EL (cell line): ENCODE data around the gene CCDC134.

Experiments
- DNase-seq: peaks from one replicate; pipeline ENCODE4 v3.0.0-alpha.2; 2016

Gene CCDC134

DNA sequence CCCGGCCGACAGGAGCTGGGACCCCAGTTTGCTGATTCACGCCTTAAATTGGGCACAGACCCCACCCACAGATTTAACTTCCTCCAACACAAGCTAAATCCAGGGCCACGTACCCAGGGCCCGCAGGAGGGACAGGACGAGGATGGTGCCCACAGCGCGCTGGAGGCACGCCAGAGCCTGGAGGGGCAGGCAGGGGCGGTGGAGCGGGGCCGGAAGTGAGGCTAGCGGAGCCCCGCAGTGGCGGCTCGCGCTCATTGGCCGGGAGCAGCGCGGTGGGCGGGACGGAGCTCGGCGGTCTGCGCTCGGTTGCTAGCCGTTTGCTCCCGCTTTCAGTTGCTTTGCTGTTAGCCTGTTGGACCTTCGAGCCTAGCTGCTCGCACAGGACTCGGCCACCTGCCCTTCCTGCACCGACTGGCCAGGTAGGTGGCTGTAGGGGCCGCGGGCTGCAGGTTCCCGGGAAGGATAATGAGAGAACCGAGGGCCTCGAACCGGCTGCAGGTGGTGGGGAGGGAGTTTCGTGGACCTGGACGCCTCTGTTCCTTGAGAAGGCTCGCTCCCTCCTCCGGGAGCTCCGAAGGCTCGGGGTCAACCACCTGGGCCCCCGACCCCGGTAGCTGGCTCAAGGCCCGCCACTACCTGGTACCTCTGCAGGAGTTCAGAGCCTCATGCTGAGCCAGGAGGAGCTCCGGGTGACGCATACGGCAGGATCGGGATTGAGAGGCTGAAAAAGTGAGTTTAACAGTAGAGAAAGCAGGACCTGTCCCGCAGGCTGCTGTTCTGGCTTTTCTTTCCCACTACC, at the start of gene CCDC134:
Gene CCDC134, plus strand, starts transcription at position 332 of the 799 bp plus-strand sequence. CDS start 8,212 bp downstream, outside the sequence.
- peak; percentile 91 for DNase-seq

DNA sequence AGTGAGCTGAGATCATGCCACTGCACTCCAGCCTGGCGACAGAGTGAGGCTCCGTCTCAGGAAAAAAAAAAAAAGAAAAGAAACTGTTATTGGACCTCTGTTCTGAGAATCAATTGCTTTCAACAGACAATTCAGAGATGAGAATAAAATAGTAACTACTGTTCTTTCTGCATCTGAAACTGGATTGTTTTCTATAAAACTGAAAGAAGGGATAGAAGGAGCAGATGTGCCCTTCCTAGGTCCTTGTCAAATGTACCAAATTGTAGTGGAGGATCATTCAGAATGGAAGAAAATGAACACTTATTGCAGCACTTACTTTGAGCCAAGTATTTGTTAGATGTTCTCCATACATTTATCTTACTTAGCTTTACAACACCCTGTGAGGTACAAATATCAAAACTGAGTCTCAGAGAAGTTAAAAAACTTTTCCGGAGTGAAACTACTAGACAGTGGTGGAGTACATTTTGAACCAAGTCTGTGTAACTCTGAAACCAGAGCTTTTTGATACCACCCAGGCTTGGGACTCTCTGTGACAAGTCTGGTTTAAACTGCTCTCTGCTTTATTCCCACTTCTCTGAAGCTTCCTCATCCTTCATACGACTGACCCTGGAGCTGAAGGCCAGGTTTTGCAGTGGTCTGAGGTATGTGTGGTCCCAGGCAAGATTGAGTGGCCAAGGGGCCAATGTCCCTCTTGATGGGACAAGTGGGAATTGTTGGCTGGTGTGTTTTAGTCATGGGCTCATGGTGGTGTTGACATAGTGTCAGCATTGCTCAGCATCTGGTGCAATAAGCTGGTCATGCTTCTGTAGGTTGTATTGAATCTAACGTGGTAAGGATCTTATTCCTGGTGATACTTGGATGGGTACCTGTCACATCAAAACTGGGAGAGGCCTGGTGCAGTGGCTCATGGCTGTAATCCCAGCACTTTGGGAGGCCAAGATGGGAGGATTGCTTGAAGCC, 48.2 kb upstream of the CCDC134 start:
- DNase-seq = no peak

DNA sequence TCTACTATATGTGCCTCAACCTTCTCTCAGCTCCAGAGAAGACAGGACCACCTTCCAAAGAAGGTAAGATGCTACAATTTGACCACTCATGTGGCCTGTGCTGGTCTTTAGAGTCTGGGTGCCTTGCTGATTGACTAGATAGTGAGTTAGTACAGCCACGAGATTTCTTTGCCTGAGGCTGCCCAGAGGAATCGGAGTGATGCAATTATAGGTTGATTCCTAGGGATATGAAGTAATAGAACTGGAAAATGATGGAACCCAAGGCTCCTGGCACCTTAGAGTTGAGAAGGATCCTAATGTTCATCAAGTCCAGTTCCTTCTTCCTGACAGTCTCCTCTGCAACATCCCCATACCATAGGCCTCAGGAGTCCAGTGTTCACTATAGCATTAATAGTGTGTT, 46.5 kb upstream of the CCDC134 start:
- DNase-seq = no peak

DNA sequence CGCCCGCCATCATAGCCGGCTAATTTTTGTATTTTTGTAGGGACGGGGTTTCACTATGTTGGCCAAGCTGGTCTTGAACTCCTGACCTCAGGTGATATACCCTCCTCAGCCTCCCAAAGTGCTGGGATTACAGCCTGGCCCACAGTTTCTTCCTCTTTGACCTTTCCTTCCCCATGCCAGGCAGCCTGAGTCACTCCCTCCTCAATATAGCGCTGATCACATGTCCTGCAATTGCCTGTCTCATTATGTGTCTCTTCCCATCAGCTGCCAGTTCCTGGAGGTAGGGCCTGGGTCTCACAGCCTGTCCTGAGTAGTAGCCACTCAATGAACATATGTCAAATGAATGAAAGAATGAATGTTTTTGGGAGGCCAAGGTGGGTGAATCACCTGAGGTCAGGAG, 43.0 kb upstream of the CCDC134 start:
- no peak for DNase-seq

DNA sequence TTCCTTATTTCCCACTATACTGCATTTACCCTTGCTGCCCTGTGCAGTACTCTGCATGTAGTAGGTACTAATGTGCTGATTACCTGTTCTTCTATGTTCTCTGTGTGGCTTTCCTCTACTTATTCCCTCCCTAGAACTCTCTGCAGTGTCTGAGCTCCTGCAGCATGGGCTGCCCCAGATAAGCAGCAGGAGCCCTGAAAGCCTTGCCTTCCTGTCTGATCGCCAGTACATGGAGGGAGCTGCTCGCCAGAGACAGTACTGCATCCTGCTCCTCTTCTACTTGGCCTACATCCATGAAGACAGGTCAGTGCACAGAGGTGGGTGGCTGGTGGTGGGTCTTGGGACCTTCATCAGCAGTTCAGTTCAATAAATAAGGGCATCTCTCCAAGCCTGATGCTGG, 42.2 kb upstream of the CCDC134 start:
- no peak for DNase-seq

DNA sequence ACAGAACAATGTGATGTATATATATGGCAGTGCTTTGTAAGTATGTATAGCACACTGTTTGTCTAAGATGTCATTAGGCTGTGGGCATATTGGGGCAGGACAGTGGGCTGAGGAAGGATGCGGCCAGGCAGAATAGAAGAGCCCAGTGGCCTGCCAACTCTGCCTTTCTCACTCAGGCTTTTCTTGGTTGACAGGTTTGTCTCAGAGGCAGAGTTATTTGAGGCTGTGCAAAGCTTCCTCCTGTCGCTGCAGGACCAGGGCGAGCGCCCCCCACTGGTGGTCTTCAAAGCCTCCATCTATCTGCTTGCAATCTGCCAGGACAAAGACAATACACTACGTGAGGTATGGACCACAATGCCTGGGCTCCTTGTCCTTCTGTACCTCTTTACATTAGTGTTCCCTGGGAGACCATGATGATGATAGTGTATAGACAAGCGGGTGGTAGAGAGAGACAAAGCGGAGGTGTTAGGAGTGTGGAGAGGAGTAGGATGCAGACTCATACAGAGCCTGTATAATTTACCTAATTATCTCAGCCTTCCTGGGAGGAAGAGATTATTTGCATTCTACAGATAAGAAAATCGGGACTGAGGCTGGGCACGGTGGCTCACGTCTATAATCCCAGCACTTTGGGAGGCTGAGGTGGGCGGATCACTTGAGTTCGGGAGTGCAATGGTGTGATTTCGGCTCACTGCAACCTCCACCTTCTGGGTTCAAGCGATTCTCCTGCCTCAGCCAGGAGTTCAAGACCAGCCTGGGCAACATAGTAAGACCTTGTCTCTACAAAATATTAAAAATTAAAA, 37.3 kb upstream of the CCDC134 start:
- DNase-seq = peak; percentile 29

DNA sequence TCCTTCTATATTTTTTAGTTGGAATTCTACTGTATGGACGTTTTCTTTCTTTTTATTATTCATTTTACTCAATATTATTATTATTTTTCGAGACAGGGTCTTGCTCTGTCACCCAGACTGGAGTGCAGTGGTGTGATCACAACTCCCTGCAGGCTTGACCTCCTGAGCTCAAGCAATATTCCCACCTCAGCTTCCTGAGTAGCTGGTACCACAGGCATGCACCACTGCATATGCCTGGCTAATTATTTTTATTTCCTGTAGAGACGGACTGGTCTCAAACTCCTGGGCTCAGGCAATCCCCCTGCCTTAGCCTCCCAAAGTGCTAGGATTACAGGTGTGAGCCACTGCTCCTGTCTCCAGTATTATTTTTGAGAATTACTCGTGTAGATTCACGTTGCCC, 34.0 kb upstream of the CCDC134 start:
- no peak for DNase-seq

DNA sequence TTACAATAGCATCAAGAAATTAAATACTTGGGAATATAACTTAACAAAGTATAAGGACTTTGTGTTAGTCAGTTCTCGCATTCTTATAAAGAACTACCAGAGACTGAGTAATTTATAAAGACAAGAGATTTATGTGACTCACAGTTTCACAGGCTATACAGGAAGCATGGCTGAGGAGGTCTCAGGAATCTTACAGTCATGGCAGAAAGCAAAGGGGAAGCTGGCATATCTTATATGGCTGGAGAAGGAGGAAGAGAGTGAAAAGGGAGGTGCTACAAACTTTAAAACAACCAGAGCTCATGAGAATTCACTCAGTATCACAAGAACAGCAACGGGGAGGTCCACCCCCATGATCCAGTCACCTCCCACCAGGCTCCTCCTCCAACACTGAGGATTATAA, 32.0 kb upstream of the CCDC134 start:
- peak; percentile 63 for DNase-seq

DNA sequence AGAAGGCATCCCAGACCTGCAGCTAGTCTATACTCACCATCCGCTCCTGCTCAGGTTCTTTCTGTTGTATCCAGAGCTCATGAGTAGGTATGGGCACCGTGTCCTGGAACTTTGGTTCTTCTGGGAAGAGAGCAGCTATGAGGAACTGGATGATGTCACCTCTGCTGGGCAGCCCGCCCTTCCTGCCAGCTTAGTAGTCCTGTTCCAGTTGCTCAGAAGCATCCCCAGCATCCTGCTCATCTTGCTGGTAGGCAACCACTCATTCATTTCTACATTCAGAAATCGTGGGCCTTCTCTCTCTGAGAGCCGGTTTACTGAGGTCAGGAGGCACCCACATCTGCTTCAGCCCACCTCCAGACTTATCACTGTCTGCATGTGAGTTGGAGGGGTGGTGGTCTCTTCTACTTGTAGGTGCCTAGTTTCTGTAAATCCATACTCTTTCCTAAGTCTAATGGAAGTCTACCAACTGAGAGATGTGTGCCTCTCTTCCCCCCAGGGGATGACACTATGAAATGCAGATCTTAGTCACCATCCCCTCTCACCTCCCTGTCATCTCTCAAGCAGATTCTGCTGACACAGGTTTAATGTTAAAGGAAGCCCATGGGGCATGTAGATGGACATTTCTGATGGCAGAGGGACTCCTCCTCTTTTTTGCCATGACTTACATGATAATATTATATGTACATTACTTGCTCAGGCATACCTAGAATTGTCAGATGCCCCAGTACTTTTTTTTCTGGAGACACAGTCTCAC, 29.6 kb upstream of the CCDC134 start:
- peak; percentile 48 for DNase-seq

DNA sequence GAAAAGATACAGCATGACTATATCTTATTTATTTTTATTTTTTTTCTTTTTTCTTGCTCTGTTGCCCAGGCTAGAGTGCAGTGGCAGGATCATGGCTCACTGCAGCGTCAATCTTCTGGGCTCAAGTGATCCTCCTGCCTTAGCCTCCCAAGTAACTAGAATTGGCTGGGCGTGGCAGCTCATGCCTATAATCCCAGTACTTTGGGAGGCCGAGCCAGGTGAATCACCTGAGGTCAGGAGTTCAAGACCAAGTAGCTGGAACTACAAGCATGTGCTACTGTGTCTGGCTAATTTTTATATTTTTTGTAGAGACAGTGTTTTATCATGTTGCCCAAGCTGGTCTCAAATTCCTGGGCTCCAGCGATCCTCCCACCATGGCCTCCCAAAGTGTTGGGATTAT, 28.3 kb upstream of the CCDC134 start:
- no peak for DNase-seq

DNA sequence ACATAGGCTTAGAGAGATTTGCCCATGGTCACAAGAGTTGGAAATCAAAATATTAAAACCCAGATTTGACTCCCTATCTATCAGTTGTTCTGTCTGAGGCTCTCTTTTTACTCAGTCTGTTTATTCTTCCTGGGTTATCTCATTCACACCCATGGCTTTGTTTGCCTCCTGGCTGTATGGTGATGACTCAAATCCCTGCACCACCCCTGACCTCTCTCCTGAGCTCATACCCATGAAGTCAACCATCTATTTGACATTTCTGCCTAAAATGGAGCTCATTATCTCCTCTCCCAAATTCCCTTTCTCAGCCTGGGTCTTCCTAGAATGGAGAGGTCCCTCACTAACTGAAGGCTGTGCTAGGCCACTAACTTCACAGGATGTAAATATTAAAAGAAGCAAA, 27.8 kb upstream of the CCDC134 start:
- peak; percentile 56 for DNase-seq

DNA sequence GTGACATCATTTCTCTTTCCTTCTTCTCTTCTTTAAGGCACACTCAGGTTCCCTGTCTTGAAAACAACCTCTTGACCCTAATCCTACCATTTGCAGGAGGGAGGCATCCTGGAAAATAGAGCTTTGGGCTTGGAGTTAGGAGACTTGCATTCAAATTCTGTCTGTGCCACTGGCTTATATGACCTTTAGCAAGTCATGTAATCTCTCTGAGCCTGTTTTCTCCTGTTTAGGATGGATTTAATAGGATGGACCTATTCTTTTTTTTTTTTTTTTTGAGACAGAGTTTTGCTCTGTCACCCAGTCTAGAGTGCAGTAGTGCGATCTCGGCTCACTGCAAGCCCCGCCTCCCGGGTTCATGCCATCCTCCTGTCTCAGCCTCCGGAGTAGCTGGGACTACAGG, 25.1 kb upstream of the CCDC134 start:
- DNase-seq = no peak

DNA sequence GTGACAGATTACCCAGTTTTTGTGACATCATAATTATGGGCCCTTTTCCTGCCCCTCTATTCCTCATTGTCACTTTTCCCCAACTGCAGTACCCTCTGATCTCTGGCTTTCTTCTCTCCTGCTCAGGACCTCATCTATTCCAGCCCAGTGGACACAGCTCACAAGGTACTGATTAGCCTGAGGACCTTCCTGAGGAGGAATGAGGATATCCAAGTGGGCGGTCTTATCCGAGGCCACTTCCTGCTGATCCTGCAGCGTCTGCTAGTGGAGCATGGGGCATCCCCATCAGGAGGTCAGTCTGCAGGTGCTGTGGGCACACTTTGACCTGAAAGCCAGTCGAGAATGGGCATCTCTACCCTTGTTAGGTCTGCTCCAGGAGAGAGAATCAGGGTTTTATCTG, 24.5 kb upstream of the CCDC134 start:
- DNase-seq = no peak

DNA sequence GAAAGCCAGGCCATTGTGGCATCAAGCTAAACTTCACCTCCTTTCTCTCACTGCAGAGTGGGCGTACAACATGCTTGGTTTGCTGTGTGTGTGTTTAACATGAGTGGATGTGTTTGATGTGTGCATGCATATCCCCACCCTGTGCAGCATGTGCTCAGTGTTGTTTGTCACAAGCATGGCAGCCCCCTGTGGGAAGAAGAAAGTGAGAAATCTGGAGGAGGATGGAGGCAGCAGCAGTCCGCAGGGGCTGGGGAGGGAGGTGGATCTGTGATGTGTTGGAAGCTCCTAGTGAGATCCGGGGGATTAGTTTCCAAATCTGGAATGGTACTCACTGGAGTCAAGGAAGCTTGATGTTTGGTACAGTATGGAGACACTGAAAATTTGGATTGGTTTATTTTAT, 24.1 kb upstream of the CCDC134 start:
- DNase-seq = no peak

DNA sequence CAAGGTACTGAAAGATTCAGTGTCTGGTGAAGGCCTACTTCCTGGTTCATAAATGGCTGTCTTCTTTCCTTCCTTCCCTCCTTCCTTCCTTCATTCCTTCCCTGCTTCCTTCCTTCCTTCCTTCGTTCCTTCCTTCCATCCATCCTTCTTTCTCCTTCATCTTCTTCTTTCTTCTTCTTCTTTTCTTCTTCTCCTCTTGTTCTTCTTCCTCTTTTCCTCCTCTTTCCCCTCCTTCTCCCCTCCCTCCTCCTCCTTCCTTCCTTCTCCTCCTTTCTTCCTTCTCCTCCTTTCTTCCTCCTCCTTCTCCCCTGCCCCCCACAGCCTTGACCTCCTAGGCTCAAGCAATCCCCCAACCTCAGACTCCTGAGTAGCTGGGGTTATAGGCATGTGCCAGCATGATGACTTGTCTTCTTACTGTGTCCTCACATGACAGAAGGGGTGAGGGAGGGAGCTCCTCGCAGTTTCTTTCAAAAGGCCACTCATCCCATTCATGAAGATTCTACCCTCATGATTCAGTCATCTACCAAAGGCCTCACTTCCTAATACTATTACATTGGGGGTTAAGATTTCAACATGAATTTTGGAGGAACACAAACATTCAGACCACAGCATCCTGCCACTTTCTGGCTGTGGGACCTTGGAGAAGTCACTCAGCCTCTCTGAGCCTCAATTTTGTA, 22.6 kb upstream of the CCDC134 start:
- no peak for DNase-seq

DNA sequence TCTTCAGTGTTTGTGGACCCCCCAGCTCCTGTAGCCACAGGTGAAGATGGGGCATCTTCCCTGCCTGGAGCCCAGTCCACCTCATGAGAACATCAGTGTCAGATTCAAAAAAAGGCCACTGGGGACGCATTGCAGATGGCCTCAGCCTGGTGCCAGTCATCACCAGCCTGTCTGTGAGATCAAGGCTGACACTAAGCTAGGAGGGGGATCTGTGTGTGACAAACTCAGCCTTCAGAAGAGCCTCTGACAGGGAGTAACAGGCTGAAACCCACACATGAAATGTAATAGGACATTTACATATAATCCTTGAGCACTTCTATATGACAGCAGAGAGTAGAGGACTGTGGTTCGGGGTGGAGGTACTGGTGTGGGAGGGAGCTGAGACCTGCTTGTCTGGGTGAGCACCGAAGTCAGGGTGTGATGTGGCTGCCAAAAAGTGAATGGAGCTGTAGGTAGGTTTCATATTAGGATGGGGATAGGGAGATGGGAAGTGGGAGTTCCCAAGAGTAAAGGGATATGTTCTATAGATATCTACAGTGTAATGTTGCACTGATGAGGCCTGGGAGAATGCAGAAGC, 20.5 kb upstream of the CCDC134 start:
- DNase-seq = no peak

DNA sequence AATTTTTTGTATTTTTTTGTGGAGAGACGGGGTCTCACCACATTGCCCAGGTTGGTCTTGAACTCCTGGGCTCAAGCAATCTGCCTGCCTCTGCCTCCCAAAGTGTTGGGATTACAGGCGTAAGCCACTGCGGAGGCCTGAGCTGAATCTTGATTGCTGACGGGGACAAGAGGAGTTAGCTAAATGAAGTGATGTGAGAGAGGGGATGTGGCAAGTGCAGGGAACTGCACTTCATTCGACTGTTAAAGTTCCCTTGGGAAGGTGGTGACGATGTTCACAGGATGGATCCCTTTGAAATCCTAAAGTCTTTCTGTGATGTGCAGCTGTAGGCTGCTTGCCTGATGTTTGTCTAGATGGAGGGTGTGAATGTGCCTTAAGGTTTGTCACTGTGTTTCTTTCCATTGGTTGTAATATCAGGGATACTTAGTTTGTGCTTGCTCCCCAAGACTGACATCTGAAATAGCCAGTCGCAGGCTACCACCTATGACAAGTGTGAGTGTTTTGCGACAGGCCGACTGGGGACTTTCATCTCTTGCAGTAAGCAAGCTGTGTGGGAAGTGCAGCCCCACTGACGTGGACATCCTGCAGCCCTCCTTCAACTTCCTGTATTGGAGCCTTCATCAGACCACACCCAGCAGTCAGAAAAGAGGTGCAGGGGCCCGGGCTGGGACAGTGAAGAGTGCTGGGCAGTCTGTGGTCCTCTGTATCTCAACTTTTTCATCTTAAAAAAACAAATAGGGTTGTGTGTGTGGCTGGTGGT, 19.6 kb upstream of the CCDC134 start:
- DNase-seq = peak; percentile 51

DNA sequence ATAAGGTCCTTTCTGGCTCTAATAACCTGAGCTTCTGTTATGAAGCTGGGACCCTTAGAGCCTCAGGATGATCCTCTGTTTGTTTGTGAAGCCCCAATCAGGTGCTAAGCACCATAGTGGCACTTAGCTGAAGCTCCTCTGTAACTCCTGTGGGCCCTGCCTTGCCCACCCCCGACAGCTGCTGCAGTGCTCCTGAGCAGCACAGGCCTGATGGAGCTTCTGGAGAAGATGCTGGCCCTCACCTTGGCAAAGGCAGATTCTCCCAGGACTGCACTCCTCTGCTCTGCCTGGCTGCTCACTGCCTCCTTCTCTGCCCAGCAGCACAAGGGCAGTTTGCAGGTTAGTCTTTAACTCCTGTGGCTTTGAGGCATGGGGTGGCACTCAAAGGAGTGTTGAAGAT, 19.0 kb upstream of the CCDC134 start:
- no peak for DNase-seq

DNA sequence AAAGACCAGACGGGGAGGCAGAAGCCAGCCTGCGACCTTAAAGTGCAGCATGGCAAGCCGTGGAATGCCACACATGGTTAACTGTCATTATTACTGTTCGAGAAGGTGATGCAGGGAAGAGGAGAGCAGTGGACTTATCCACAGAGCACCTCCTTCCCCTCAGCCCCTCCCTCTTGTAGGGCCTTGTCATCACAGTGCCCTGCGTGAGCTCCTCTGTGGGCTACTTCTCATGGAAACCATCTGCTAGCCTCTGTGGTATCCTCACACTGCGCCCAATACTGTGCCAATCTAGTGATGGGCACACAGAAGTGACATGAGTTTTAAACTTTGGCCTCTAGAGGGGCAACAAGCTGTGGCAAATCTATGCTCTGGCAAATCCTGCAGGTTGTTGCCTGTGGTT, 18.2 kb upstream of the CCDC134 start:
- no peak for DNase-seq

DNA sequence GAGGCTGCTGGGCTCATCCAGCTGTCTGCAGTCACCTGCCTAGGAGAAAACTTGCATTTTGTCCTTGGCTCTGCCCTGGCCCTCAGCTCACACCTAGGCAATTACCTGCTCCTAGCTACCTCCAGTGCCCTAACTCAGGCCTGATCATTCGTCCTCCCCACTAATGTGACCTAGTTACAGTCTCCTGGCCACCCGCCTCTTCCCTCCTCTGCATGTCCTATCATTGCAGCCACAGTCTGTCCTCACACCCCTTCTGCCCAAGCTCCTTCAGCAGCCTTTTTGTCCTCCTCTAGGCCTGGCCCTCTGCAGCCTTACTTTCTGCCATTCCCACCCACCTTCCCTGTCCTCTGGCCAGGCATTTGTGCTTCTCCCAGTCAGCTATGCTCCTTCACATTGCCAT, 17.7 kb upstream of the CCDC134 start:
- no peak for DNase-seq

DNA sequence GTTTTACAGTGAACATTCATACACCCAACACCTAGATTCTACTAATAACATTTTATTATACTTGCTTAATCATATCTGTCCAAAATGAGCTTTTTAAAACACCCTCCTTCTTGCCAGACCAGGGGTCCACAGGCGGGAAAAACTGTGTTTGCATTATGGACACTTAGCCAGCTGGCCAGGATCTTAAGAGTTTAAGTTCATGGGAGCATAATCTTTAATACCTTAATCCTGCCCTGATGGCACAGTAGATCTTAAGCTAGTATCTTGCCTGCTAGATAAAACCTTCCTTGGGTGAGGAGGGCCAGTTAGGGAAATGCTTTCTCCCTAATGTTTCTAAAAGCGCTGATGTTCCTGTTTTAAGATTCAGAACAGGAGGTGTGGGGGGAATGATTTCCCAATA, 13.1 kb upstream of the CCDC134 start:
- DNase-seq = no peak
